Duodenal mucosa (tissue), 2 donors: ENCODE results near the gene ITGB1.

Experiments
- H3K27ac ChIP-seq: one replicate; pipeline ENCODE4 v1.7.0; 2013; ENCODE audit warnings: low read depth, low read length
- H3K27me3 ChIP-seq, 2 donors: one replicate each; pipeline ENCODE4 v1.7.0; 2013; ENCODE audit warnings: low read length in 2 of 2, control low read depth in 1 of 2; ENCODE audit not compliant: insufficient read depth in 2 of 2, control insufficient read depth in 1 of 2
- H3K36me3 ChIP-seq, 2 donors: one replicate each; pipeline ENCODE4 v1.7.0; 2013; ENCODE audit warnings: low read length in 2 of 2, control low read depth in 1 of 2; ENCODE audit not compliant: insufficient read depth in 2 of 2, control insufficient read depth in 1 of 2
- H3K4me1 ChIP-seq, 2 donors: one replicate each; pipeline ENCODE4 v1.7.0; 2013; ENCODE audit warnings: low read length in 2 of 2, control low read depth in 1 of 2; ENCODE audit not compliant: insufficient read depth in 2 of 2, control insufficient read depth in 1 of 2
- H3K4me3 ChIP-seq, 2 donors: one replicate each; pipeline ENCODE4 v1.7.0; 2013; ENCODE audit warnings: low read length in 2 of 2, low read depth in 1 of 2
- H3K9ac ChIP-seq, 2 donors: one replicate each; pipeline ENCODE4 v1.7.0; 2013; ENCODE audit warnings: low read length in 2 of 2, low read depth in 1 of 2
- H3K9me3 ChIP-seq, 2 donors: one replicate each; pipeline ENCODE4 v1.7.0; 2013; ENCODE audit warnings: low read length in 2 of 2, control low read depth in 1 of 2; ENCODE audit not compliant: control insufficient read depth in 1 of 2

ITGB1 gene

DNA sequence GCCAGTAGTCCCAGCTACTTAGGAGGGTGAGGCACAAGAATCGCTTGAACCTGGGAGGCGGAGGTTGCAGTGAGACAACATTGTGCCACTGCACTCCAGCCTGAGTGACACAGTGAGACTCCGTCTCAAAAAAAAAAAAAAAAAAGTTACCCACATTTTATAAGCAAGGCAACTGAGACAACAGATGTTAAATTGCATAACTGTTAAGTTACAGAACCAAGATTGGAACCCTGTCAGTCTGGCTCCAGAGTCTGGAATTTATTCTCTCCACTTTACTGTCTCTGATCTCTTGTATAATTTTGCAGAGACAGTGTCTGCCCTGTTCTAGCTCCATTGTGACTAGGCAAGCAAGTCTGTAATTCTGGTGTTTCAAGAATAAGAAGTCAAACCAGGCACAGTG is 6.2 kb upstream of the ITGB1 start:
- Histone ChIP-seq H3K36me3 (no peaks in the 10 kb centered on the region), H3K9me3 (no peaks in the 10 kb centered on the region), H3K27me3 (no peaks in the 10 kb centered on the region), H3K9ac (no peak overlapping the region), H3K27ac (no peak overlapping the region), H3K4me3 (no peak overlapping the region), H3K4me1 (peaks cover 16 to 20% of the 10 kb centered on the region in 2 donors)

DNA sequence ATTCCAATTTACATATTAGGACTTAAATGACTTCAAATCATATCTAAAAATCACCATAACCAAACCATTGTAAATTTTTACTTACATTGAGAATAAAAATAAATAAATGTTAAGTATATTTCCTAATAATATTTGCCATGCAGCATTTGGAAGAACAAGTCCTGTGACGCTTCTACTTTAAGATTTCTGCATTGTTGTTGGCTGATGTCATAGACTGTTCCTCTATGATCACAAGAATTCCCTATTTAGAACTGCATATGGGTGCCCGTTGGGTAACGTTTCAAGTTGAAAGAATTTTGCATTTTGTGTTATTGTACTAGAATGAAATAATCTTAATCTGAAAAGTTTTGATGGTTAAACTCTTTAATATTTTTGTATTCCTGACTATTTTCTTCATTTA is 5.1 kb upstream of the ITGB1 start:
- Histone ChIP-seq H3K4me1 (peaks cover 19 to 22% of the 10 kb centered on the region in 2 donors), H3K36me3 (no peaks in the 10 kb centered on the region), H3K27me3 (no peaks in the 10 kb centered on the region), H3K9ac (no peak overlapping the region), H3K27ac (no peak overlapping the region), H3K9me3 (no peaks in the 10 kb centered on the region), H3K4me3 (no peak overlapping the region)

DNA sequence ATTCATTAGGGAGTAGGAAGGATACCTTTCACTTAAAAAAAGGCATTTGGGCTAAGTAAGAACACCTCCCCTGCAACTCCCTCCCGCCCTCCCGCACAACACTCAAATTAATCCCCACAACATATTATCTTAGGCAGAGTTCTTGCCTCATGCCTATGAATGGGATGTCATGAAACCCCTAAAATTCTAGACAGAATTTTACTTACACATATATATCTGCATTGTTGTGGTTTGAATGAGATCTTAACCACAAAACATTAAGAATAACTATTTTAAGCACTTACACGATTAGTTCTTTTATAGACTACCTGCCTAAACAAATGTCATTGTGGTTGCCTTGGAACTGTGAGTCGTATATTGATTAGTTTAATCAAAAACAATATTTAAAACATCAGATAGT is 4.5 kb upstream of the ITGB1 start:
- Histone ChIP-seq H3K9me3 (no peaks in the 10 kb centered on the region), H3K27me3 (no peaks in the 10 kb centered on the region), H3K36me3 (no peaks in the 10 kb centered on the region), H3K4me1 (peaks cover 19 to 22% of the 10 kb centered on the region in 2 donors), H3K9ac (no peak overlapping the region), H3K4me3 (no peak overlapping the region), H3K27ac (no peak overlapping the region)

DNA sequence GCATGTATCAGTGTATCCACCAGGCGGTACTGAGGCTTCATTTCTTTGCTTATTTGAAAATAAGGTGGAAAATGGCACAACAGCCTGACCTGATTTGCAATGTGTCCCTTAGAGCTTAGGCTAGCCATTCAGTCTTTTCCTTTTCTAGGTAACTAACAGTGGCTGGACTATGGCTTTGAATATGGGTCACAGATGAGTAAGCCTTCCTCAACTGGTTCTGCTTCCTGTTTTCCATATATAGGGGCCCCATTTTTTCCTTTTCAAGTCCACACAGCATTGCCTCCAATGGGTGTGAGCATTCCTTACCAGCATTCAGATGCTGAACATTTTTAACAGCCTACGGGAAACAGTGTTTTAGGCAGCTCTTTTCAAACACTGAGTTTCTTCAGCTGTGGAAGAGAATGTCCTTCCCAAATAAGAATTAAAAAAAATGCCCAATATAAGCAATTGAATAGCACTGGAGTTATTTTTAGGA is 3.9 kb upstream of the ITGB1 start:
- Histone ChIP-seq H3K36me3 (no peaks in the 10 kb centered on the region), H3K27me3 (no peaks in the 10 kb centered on the region), H3K4me1 (peaks cover 19 to 22% of the 10 kb centered on the region in 2 donors), H3K9me3 (no peaks in the 10 kb centered on the region), H3K9ac (no peak overlapping the region), H3K27ac (peak overlapping the region; percentile 64), H3K4me3 (peak overlapping the region in 1 of 2 donors; percentile 5)

DNA sequence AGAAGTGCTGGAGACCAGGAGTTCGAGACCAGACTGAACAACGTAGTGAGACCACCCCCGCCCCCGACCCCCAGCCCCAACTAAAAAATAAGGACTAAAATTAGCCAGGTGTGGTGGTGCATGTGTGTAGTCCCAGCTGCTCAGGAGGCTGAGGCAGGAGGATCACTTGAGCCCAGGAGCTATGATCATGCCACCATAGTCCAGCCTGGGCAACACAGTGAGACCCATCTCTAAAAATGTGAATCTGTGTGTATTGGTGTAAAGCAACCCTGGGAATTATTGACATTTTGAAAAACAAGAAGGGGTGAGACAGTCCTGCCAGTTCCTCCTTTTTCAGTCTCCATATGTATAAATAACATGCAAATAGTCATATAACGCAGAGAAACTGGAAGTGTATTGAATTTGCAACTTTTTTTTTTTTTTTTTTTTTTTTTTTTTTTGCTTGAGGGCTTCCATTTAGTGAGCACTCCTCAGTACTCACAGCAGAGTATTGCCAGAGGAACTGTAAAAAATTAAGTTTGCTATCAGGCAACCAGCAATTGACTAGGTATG is 3.4 kb upstream of the ITGB1 start:
- no peaks in the 10 kb centered on the region for H3K36me3 ChIP-seq
- no peak overlapping the region for H3K9ac ChIP-seq
- H3K4me1 ChIP-seq = peaks cover 22 to 23% of the 10 kb centered on the region in 2 donors
- H3K4me3 ChIP-seq = no peak overlapping the region
- H3K9me3 ChIP-seq = no peaks in the 10 kb centered on the region
- H3K27ac ChIP-seq = peak overlapping the region; percentile 64
- H3K27me3 ChIP-seq = no peaks in the 10 kb centered on the region

DNA sequence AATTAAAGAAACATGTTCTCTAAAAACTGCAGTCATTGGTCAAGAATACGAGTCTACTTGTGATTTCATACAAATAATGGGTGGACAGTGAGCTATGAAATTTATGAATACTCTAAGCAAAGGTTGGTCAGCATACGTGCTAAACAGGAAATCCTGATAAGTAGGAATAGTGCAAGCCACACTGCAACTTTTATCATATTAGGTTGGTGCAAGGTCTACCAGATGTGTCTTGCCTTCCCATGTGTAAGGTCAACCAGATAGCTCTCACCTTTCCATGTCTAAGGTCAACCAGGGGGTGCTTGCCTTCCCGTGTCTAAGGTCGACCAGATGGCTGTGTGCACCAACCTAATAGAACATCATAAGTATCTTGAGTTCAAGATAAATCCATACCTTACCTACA is 2.0 kb upstream of the ITGB1 start:
- H3K4me1 ChIP-seq = peaks cover 31 to 32% of the 10 kb centered on the region in 2 donors
- H3K9ac ChIP-seq = peak overlapping the region in 1 of 2 donors; percentile 99
- H3K4me3 ChIP-seq = peak overlapping the region; percentile 90 to 99
- no peaks in the 10 kb centered on the region for H3K36me3 ChIP-seq
- H3K27me3 ChIP-seq = no peaks in the 10 kb centered on the region
- no peak overlapping the region for H3K27ac ChIP-seq
- no peaks in the 10 kb centered on the region for H3K9me3 ChIP-seq

DNA sequence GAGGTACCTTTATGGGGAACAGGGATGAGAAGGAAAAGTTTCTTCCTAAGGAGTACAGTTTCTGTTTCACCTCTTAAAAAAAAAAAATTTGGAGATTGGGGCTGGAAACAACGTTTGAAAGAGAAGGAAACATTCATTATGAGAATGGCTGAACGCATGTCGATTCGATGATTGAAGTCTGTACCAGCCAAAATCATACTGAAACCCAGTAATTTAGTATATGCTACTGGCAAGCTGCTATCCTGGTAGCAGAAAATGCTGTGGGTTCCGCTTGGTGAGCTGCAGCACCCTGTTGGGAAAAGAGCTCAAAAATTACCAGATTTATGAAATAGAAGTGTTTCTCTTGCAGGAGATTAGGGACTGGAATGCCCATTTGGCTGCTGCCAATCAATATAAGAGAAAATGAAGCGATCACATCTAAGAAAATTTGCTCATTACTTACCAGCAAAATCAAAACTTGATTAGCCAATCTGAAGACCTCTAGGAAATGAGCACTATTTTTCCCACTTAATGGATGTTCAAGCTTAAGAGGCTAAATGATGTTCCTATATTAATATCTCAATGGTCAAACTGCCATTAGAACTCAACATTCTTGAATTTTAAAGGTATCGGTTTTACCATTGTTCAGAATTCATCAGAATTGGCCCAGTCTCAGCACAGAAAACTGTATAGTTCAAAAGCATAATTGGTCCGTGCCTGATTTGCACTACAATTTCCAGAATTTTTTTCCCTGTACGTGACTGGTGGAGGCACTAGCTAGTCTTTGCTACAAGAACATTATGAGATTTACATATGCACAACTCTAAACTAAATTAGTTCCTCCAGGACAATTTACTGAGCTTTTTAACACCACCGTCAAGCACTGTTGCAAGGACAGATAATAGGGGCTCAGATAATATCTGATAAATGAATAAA is 1.2 kb upstream of the ITGB1 start:
- Histone ChIP-seq H3K36me3 (no peaks in the 10 kb centered on the region), H3K27me3 (no peaks in the 10 kb centered on the region), H3K4me1 (peaks cover 39% of the 10 kb centered on the region in 2 donors), H3K9ac (peak overlapping the region; percentile 99 to 100), H3K9me3 (no peaks in the 10 kb centered on the region), H3K4me3 (peak overlapping the region; percentile 90 to 99), H3K27ac (peak overlapping the region; percentile 91)

DNA sequence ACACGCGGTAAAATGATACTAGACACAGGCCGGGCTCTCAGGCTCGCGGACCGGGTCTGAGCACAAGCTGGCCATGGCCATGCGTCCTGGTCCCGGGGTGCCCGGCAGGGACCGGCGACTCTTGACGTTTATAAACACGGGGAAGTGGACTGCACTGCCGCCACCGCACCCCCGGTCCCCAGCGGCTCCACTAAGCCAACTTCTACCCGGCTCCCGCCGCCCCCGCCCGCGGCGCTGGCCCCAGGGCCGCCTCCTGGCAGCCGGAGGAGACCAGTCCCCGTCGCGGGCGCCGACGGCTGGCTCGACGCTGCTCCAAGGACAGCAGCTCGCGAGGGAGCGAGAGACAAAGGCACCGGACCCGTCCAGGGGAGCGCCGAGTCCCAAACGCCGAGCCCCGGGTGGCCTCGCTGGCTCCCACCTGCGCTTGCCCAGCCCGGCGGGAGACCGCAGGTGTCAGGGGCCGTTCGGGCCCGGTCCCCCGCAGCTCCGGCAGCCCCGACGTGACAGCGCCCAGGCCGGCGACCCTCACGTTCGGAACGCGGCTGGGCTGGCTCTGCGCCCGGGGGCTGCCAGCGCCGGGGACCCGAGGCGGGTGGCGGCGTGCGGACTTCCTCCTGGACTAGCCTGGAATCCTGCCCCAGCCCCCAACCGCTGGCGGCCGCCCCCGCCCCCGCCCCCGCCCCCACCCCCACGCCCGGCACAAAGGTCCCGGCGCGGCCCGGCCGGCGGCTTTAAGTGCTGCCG is 517 bp downstream of the ITGB1 start:
- H3K4me1 ChIP-seq = peaks cover 50 to 53% of the 10 kb centered on the region in 2 donors
- H3K4me3 ChIP-seq = peak overlapping the region; percentile 81 to 83
- no peaks in the 10 kb centered on the region for H3K36me3 ChIP-seq
- peak overlapping the region; percentile 91 for H3K27ac ChIP-seq
- H3K27me3 ChIP-seq = no peaks in the 10 kb centered on the region
- peak overlapping the region; percentile 88 for H3K9ac ChIP-seq
- no peaks in the 10 kb centered on the region for H3K9me3 ChIP-seq

DNA sequence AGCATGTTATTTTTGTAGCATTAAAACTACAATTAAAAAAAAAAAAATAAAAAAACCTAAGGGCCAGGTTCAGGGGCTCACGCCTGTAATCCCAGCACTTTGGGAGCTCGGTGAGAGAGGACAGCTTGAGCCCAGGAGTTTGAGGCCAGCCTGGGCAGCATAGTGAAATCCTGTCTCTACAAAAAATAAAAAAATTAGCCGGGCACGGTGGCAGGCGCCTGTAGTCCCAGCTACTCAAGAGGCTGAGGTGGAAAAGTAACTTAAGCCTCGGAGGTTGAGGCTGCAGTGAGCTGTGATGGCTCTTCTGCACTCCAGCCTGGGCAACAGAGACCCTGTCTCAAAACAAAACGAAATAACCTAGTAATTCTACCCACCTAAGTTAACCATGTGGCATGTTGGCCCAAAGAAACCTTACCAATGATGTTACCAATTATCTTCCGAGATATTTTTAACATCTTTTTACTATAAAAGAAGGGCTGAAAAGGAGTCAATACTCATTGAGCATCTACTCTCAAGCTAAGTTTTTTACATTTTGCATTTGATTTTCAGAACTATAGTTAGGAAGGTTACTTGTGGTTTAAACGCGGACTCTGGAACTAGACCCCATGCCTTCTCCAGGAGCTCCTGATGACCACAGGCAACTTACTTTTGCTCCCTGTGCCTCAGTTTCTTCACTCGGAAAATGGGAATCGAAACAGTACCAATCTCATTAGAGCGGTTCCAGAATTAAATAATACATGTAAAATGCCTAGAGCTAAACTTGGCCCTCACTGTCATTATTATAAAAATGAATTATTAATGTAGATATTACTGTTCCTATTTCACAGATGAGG is 1.4 kb downstream of the ITGB1 start:
- H3K4me1 ChIP-seq = peaks cover 45 to 56% of the 10 kb centered on the region in 2 donors
- H3K9ac ChIP-seq = peak overlapping the region; percentile 88
- H3K27me3 ChIP-seq = no peaks in the 10 kb centered on the region

More for the DNA sequence above, 1.4 kb downstream of the ITGB1 start:
- Histone ChIP-seq H3K4me3 (peak overlapping the region; percentile 81 to 83), H3K36me3 (no peaks in the 10 kb centered on the region), H3K27ac (no peak overlapping the region), H3K9me3 (no peaks in the 10 kb centered on the region)
